Astrocyte of the spinal cord (primary cell): Measurements from ENCODE around the gene HYAL2.

Experiments used
- DNase-seq: peaks from one replicate; pipeline ENCODE4 v3.0.0; 2011; ENCODE audit warnings: low read depth, low spot score
- H3K4me3 ChIP-seq: 2 replicates; pipeline ENCODE4 v1.5.1; 2011; ENCODE audit warnings: low read depth, mild to moderate bottlenecking, low read length, moderate library complexity
- in situ Hi-C: cut with HindIII; loops from 2 replicates; pipeline ENCODE4 v1.10.0; 2017; ENCODE audit warnings: low sequenced_read_pairs
- TF ChIP-seq, protein P1 (sequence below): IDR thresholded peaks from 2 replicates; pipeline ENCODE4 v1.5.1; 2012; ENCODE audit warnings: low read depth, mild to moderate bottlenecking, low read length, inconsistent platforms

Gene HYAL2

DNA sequence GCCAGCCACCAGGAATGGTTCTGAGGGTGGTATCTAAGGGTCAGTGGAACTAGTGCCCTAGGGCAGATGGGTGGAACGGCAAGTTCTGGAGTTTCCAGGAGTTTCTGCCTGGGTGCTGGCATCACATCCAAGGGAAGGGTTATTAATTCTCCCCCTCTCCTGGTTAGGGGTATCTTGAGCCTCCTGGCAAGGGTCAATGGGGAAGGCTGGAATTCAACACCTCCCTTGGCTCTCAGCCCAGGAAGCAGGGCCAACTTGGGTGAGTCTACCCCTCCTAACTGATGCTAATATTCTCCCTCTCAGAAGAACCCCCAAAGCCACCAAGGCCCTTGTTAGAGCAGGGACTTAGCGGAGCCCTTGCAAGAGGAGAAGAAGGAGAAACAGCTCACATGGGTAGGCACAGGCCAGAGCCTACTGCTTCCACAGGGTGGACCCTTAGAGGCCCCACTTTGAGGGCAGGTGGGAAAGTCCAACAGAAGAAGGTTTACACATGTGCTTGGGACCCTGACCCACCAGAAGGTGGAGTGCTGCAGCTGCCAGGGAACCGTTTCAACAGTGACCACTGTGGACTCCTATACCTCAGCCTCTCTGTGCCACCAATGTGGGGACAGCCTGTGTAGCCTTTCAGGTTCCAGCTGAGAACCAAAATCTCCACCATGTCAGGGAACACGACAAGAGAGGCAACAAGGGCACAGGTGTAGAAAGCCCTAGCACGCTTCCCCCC lies 33.4 kb upstream of the HYAL2 start:
- H3K4me3 ChIP-seq: no peak overlapping the region
- DNase-seq: no peak
- TF ChIP-seq, protein P1, sequence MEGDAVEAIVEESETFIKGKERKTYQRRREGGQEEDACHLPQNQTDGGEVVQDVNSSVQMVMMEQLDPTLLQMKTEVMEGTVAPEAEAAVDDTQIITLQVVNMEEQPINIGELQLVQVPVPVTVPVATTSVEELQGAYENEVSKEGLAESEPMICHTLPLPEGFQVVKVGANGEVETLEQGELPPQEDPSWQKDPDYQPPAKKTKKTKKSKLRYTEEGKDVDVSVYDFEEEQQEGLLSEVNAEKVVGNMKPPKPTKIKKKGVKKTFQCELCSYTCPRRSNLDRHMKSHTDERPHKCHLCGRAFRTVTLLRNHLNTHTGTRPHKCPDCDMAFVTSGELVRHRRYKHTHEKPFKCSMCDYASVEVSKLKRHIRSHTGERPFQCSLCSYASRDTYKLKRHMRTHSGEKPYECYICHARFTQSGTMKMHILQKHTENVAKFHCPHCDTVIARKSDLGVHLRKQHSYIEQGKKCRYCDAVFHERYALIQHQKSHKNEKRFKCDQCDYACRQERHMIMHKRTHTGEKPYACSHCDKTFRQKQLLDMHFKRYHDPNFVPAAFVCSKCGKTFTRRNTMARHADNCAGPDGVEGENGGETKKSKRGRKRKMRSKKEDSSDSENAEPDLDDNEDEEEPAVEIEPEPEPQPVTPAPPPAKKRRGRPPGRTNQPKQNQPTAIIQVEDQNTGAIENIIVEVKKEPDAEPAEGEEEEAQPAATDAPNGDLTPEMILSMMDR: no peak
- in situ Hi-C loops: no loop called here

DNA sequence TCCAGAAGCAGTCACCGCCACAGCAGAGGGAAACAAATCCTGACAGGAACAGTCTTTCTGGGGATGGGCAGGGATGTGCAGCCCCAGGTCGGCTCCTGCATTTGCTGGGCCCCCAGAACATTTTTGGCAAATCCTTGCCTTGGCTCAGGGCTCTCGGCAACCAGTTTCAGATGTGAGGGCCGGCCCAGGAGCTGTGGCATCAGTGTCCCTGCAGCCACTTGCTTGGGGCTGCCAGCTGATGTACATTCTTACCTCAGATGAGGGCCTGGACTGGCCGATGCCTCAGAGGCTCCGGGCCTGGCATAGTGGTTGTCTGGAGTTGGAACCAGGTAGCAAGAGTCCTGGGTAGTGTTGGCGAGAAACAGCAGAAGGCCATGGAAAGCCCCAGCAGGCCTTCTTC lies 32.3 kb upstream of the HYAL2 start:
- in situ Hi-C loops: no loop called here
- no peak overlapping the region for H3K4me3 ChIP-seq
- TF ChIP-seq, protein P1: no peak
- DNase-seq: no peak

DNA sequence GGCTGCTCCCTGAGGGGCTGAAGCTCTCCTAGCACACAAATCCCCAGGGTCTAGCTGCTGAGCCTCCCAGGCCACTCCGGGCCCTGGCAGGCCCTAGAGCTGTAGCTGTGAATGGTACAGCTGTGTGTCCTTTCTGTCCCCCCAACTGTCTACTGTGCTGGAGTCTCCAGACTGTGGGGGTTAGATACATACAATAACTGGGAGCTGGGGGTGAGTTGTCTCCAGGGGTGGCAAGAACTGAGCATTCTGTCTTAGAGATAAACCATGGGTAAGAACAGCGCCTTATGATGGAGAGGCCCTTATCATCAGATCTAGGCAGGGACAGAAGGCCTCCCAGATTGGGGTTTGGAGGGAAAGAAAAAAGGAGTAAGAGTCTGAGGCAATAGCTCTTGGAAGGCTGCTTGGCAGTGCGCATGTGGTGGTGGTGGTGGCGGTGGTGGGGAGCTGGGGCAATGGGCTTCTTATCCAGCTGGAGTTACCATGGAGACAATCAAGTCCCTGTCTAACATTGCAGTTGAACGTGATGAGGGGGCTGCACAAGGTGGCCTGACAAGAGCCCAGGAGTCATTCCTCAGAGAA lies 31.7 kb upstream of the HYAL2 start:
- TF ChIP-seq, protein P1: no peak
- H3K4me3 ChIP-seq: no peak overlapping the region
- in situ Hi-C loops: no loop called here
- DNase-seq: no peak

DNA sequence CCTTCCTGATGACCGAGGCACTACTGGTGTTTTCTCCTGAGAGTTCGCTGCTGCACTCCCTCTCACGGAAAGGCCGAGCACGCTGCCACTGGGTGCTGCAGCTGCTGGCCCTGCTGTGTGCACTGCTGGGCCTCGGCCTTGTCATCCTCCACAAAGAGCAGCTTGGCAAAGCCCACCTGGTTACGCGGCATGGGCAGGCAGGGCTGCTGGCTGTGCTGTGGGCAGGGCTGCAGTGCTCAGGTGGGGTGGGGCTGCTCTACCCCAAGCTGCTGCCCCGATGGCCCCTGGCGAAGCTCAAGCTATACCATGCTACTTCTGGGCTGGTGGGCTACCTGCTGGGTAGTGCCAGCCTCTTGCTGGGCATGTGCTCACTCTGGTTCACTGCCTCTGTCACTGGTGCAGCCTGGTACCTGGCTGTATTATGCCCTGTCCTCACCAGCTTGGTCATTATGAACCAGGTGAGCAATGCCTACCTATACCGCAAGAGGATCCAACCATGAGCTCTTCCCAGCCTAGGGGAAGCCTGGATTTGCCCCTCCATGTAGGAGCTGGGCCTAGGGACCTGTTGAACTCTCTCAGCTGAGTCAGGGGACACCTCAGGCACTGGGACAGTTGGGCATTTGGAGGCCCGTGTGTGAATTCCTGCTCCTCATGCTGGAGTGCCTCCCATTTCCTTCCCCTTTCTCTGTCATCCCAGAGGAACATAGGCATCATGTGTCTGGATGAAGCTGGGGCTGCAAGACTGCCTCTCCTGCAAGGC lies 30.9 kb upstream of the HYAL2 start:
- TF ChIP-seq, protein P1: no peak
- in situ Hi-C loops: no loop called here
- no peak for DNase-seq
- H3K4me3 ChIP-seq: no peak overlapping the region

DNA sequence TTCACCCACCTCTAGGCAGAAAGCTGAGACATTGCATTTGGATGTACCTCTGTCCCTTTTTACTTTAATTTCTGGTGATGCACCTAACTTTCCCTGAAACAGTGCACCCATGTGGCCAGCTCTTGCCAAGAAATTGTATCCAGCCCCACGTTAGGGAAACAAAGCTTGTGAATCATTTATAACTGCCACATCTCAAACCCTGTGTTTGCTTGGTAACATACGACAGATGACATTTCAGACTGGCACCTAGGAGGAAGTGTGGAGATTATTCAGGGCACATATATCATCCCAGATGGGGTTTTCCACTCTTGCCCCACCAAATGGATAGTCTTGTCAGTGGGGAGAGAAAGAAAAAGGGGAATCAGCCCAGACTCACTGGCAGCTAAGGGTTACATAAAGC lies 30.2 kb upstream of the HYAL2 start:
- no peak overlapping the region for H3K4me3 ChIP-seq
- DNase-seq: no peak
- TF ChIP-seq, protein P1: peak; percentile 39
- in situ Hi-C loops: no loop called here

DNA sequence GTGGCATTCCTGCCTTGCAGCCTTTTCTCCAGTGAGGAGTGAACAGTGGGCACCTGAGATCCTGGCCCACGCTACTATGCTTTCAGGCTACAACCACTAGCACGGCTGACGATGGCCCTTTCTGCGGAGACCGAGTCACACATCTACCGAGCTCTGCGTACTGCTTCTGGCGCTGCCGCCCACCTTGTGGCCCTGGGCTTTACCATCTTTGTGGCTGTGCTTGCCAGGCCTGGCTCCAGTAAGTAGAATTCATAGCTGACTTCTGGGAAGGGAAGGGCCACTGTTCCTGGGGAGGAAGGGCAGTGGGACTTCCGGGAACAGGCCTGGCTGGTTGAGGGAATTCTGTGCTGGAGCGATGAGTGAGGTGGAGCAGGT lies 28.8 kb upstream of the HYAL2 start:
- TF ChIP-seq, protein P1: no peak
- in situ Hi-C loops: no loop called here
- no peak for DNase-seq
- H3K4me3 ChIP-seq: peak overlapping the region; percentile 94
